ENCODE data around the gene GAB3.

DNA sequence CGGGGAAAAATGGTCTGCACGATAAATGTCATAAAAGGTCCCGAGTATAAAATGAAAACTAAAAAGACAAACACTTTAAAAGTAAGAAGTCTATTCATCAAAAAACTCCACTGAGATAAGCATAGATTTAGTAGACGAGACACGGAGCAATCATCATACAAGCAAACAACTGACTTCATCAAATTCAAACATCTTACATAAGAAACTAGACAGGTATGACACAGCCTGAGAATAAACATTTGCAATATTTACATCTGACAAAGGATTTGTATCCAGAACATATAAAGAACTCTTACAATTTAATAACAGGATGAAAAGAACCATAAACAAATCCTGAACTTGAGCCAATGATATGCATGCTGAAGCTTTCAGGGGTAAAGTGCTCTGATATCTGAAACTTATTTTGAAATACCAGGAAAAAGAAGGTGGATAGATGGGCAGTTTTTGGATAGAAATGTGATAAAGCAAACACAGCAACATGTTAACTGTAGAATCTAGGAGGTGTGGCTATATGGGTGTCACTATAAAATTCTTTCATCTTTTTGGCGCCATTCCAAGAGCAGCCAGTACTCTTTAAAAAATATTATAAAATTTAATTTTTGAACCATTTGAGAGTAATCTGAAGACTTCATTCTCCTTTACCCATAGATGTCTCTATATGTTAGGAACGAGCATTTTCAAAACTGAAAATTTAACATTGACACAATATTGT, 42.4 kb upstream of the GAB3 start:
- TF ChIP-seq, protein P1, sequence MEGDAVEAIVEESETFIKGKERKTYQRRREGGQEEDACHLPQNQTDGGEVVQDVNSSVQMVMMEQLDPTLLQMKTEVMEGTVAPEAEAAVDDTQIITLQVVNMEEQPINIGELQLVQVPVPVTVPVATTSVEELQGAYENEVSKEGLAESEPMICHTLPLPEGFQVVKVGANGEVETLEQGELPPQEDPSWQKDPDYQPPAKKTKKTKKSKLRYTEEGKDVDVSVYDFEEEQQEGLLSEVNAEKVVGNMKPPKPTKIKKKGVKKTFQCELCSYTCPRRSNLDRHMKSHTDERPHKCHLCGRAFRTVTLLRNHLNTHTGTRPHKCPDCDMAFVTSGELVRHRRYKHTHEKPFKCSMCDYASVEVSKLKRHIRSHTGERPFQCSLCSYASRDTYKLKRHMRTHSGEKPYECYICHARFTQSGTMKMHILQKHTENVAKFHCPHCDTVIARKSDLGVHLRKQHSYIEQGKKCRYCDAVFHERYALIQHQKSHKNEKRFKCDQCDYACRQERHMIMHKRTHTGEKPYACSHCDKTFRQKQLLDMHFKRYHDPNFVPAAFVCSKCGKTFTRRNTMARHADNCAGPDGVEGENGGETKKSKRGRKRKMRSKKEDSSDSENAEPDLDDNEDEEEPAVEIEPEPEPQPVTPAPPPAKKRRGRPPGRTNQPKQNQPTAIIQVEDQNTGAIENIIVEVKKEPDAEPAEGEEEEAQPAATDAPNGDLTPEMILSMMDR (IDR thresholded peaks at IDR 0.05): no peak
- no peak for TF ChIP-seq POLR2A (IDR thresholded peaks at IDR 0.05)
